ES-I3 (cell line): ENCODE measurements around the gene REC8.

Source experiments
- H3K36me3 ChIP-seq: 2 replicates; pipeline ENCODE4 v1.6.1; 2013; ENCODE audit warnings: mild to moderate bottlenecking, low read length, control low read depth, moderate library complexity; ENCODE audit not compliant: insufficient read depth
- H3K4me1 ChIP-seq: 2 replicates; pipeline ENCODE4 v1.6.1; 2013; ENCODE audit warnings: mild to moderate bottlenecking, control low read depth, low read length; ENCODE audit not compliant: insufficient read depth
- H3K9ac ChIP-seq: 2 replicates; pipeline ENCODE4 v1.6.1; 2013; ENCODE audit warnings: low read depth, mild to moderate bottlenecking, low read length, moderate library complexity
- H3K9me3 ChIP-seq: 2 replicates; pipeline ENCODE4 v1.6.1; 2013; ENCODE audit warnings: mild to moderate bottlenecking, low read length, moderate library complexity; ENCODE audit not compliant: control insufficient read depth, insufficient read depth

REC8 gene, protein sequence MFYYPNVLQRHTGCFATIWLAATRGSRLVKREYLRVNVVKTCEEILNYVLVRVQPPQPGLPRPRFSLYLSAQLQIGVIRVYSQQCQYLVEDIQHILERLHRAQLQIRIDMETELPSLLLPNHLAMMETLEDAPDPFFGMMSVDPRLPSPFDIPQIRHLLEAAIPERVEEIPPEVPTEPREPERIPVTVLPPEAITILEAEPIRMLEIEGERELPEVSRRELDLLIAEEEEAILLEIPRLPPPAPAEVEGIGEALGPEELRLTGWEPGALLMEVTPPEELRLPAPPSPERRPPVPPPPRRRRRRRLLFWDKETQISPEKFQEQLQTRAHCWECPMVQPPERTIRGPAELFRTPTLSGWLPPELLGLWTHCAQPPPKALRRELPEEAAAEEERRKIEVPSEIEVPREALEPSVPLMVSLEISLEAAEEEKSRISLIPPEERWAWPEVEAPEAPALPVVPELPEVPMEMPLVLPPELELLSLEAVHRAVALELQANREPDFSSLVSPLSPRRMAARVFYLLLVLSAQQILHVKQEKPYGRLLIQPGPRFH

GRCh38 chr14:24171422-24172260 lies at the start of gene REC8:
Gene REC8 (plus strand): TSS chr14:24172080. CDS start chr14:24172553, 473 bp downstream.
- Histone ChIP-seq H3K4me1 (no peaks in the 10 kb centered on the region), H3K9ac (peak within 1 kb of the TSS; percentile 69), H3K9me3 (no peaks in the 10 kb centered on the region), H3K36me3 (no peaks in the 10 kb centered on the region)

DNA sequence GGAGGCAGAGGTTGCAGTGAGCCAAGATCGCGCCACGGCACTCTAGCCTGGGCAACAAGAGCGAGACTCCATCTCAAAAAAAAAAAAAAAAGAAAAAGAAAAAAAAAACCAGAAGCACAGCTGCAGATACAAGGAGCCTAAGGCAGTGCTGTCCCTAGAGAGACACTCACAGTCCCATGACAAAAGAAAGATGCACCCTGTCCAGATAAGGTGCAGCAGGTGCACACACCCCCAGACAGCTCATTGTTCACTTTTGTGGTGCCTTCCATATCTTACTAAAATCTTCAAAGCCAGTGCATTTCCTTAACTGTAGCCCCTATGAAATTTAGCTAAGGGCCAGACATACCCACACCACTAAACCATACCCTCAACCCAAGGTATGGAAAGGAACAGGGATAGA lies 49.5 kb upstream of the REC8 start:
- no peak overlapping the region for H3K9ac ChIP-seq
- no peaks in the 10 kb centered on the region for H3K4me1 ChIP-seq
- H3K9me3 ChIP-seq = no peaks in the 10 kb centered on the region
- H3K36me3 ChIP-seq = peaks cover 14% of the 10 kb centered on the region

DNA sequence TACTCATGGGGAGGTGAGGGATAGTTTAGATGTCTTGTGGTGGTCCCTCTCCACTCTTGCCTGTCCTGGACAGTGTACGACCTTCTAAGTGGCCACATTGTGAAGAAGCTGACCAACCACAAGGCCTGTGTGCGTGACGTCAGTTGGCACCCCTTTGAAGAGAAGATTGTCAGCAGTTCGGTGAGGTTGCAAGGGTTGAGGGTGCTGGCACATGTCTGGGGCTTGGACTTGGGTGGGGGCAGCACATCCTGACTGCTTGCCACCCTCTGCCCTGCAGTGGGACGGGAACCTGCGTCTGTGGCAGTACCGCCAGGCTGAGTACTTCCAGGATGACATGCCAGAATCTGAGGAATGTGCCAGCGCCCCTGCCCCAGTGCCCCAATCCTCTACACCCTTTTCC lies 49.0 kb upstream of the REC8 start:
- H3K9ac ChIP-seq = no peak overlapping the region
- H3K9me3 ChIP-seq = no peaks in the 10 kb centered on the region
- H3K36me3 ChIP-seq = peaks cover 14% of the 10 kb centered on the region
- no peaks in the 10 kb centered on the region for H3K4me1 ChIP-seq

DNA sequence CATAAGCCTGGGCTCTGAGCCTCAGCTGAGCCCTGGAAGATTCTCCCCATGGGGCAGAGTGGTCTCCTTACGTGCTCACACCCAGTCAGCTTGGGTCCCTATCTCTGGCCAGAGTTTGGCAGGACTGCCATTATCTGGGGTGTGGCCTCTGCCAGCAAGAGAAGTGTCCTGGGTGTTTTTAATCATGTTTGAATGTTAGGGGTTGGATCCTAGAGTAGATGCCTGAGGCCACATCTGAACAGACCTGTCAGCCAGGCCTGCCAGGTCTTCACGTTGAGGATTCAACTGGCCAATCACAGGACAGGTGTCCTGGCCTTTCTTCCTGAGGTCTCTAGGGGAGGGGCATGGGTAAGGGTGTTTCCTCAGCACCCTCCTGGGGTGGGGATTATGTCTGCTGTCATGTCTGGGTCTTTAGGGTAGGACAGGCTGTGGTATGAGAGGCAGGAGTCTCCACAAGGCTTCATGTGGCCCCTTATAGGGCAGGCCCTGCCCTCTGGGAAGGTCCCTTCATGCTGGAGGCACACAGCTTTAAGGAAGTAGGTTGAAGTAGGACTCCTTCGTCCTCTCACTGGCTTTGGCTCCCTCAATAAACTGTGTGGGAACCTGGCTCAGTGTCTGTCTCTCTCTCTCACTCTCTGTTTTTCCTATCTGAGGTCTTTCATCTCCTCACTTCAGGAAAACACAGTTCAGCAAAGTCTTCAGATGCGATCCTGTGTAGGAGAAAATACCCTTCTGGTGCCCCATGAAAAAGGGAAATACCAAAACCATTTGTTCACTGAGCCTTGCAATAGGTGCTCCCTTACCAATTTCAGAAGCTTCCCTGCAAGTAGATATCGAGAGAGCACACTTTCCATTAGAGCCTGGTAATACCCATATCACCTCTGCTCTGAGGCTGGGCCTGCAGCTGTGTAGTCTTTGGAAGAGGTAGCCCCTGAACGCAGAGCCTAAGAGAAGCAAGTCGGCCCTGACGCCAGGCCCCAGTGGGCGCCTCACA lies 48.2 kb upstream of the REC8 start:
- Histone ChIP-seq H3K4me1 (no peaks in the 10 kb centered on the region), H3K9me3 (no peaks in the 10 kb centered on the region), H3K9ac (no peak overlapping the region), H3K36me3 (peaks cover 7% of the 10 kb centered on the region)

DNA sequence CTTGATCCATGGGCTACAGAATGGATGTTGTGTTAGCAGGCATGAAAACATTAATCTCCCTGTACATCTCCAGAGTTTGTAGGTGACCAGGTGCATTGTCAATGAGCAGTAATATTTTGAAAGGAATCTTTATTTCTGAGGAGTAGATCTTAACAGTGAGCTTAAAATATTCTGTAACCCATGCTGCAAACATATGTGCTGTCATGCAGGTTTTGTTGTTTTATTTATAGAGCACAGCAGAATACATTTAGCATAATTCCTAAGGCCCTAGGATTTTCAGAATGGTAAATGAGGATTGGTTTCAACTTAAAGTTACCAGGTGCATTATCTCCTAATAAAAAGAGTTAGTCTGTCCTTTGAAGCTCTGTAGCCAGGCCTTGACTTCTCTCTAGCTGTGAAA lies 44.9 kb upstream of the REC8 start:
- H3K9ac ChIP-seq = no peak overlapping the region
- H3K4me1 ChIP-seq = no peaks in the 10 kb centered on the region
- no peaks in the 10 kb centered on the region for H3K36me3 ChIP-seq

GRCh38 chr14:24127673-24128072 lies 44.2 kb upstream of the REC8 start:
- Histone ChIP-seq H3K9me3 (no peaks in the 10 kb centered on the region), H3K36me3 (no peaks in the 10 kb centered on the region), H3K9ac (no peak overlapping the region), H3K4me1 (no peaks in the 10 kb centered on the region)

More for the DNA sequence above, 44.9 kb upstream of the REC8 start:
- H3K9me3 ChIP-seq = no peaks in the 10 kb centered on the region

DNA sequence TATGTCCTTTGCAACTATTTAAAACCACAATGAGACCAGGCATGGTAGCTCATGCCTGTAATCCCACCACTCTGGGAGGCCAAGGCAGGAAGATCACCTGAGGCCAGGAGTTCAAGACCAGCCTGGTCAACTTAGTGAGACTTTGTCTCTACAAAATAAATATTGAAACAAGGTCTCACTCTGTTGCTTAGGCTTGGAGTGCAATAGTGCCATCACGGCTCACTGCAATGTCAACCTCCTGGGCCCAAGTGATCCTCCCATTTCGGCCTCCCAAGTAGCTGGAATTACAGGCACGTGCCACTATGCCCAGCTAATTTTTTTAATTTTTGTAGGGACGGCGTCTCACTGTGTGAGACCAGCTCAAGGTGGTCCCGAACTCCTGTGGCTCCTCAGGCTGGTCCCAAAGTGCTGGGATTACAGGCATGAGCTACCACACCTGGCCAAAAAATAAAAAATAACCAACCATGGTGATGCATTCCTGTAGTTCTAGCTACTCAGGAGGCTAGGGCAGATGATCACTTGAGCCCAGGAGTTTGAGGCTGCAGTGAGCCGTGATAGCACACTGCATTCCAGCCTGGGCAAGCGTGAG lies 42.4 kb upstream of the REC8 start:
- Histone ChIP-seq H3K36me3 (no peaks in the 10 kb centered on the region), H3K9me3 (no peaks in the 10 kb centered on the region), H3K4me1 (no peaks in the 10 kb centered on the region), H3K9ac (no peak overlapping the region)

- Histone ChIP-seq H3K4me1 (no peaks in the 10 kb centered on the region), H3K36me3 (no peaks in the 10 kb centered on the region), H3K9ac (no peak within 1 kb of the TSS), H3K9me3 (no peaks in the 10 kb centered on the region)
These were observed 41.5 kb upstream of the REC8 start, which contains the start of gene FITM1 for GRCh38 chr14:24130380-24130716. Gene FITM1 (plus strand): TSS chr14:24130659. CDS start chr14:24131564, 905 bp downstream.

DNA sequence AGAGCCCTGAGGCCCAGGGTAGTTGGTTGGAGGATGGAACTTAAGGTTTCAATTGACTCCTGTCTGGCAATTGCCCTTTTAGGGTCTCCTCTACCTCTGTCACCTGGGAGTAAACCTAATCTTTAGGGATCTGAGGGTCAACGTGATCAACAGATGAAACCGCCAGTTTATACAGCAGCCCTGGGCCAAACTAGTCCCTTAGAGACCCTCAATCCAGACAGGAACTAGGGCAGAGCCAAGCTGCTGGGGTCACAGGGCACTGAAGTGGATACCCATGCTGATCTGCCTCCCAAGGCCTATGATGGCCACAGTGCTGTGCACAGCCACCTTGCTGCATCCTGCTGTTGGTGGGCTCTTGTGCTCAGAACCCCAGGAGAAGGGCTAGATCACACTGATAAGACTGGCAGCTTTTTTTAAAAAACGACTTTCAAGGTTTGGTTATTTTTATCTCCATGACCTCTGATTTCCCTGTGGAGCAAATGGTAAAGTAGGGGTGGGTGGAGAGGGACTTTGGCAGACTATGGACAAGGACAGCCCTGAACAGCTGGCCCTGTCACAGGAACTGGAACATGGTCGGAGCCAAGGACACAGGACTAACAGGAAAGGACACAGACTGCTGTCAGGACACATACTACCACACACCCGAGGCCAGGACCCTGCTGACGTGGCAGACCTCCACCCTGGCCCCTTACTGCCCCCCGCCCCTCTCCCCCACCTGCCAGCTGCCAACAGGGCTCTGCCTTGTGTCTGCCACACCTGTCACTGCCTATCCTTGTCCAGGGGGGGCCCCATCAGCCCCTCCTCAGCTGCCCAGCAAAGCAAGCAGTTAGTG lies 40.9 kb upstream of the REC8 start:
- H3K36me3 ChIP-seq = no peaks in the 10 kb centered on the region
- H3K9me3 ChIP-seq = no peaks in the 10 kb centered on the region
- no peak overlapping the region for H3K9ac ChIP-seq
- no peaks in the 10 kb centered on the region for H3K4me1 ChIP-seq

DNA sequence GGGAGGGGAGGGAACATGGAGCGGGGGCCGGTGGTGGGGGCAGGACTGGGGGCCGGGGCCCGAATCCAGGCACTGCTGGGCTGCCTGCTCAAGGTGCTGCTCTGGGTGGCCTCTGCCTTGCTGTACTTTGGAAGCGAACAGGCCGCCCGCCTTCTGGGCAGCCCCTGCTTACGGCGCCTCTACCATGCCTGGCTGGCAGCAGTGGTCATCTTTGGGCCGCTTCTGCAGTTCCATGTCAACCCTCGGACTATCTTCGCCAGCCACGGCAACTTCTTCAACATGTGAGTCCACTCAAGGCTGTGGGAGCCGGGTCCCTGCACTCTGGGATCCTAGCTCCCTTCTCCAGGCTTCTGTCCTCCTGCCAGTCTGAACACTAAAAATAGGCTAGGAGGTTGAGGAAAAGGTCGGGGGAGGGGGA lies 40.3 kb upstream of the REC8 start:
- no peaks in the 10 kb centered on the region for H3K4me1 ChIP-seq
- H3K9me3 ChIP-seq = no peaks in the 10 kb centered on the region
- H3K9ac ChIP-seq = no peak overlapping the region
- H3K36me3 ChIP-seq = no peaks in the 10 kb centered on the region

GRCh38 chr14:24132061-24132685 lies 39.7 kb upstream of the REC8 start:
- Histone ChIP-seq H3K9ac (no peak overlapping the region), H3K4me1 (no peaks in the 10 kb centered on the region; the same call in 1 of the 2 replicates), H3K9me3 (no peaks in the 10 kb centered on the region), H3K36me3 (no peaks in the 10 kb centered on the region)

DNA sequence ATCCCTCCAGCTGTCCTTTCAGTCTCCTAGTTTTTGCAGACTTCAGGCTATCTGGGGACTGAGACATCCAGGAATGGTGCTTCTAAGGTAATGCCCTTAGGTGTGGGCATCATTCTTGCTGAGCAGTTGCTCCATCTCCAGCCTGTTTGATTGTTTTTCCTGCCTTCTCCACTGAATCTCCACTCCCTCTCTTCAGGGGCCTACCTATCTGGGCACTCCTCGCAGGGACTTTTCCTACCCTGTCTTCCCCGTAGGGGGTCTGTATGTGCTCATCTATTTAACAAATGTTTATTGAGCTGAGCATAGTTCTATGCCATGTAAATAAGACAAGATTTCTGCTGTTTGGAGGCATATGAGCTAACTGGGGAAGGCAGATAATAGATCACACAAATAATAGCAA lies 38.9 kb upstream of the REC8 start:
- Histone ChIP-seq H3K9me3 (no peaks in the 10 kb centered on the region), H3K9ac (no peak overlapping the region), H3K36me3 (no peaks in the 10 kb centered on the region), H3K4me1 (no peaks in the 10 kb centered on the region; the same call in 1 of the 2 replicates)
